Astrocyte of the spinal cord (primary cell): ENCODE measurements around the gene TSPAN9.

Source experiments
- DNase-seq: peaks from one replicate; pipeline ENCODE4 v3.0.0; 2011; ENCODE audit warnings: low read depth, low spot score
- H3K4me3 ChIP-seq: 2 replicates; pipeline ENCODE4 v1.5.1; 2011; ENCODE audit warnings: low read depth, mild to moderate bottlenecking, low read length, moderate library complexity
- CTCF ChIP-seq: IDR thresholded peaks from 2 replicates; pipeline ENCODE4 v1.5.1; 2012; ENCODE audit warnings: low read depth, mild to moderate bottlenecking, low read length, inconsistent platforms
- in situ Hi-C: cut with HindIII; loops from 2 replicates; pipeline ENCODE4 v1.10.0; 2017; ENCODE audit warnings: low sequenced_read_pairs

Gene TSPAN9

GRCh38 chr12:3267690-3268089, 190.5 kb downstream of the TSPAN9 start:
- H3K4me3 ChIP-seq = no peak overlapping the region
- TF ChIP-seq CTCF = no peak
- in situ Hi-C loops = no loop called here
- DNase-seq = no peak

GRCh38 chr12:3269594-3269993, 192.4 kb downstream of the TSPAN9 start:
- no peak for DNase-seq
- H3K4me3 ChIP-seq = no peak overlapping the region
- no peak for TF ChIP-seq CTCF
- in situ Hi-C loops = no loop called here

GRCh38 chr12:3271146-3271545, 194.0 kb downstream of the TSPAN9 start:
- in situ Hi-C loops = loop anchor here (10.0 kb wide), 1 partner anchor 196 kb away; the partner anchor contains the start of gene TSPAN9
- DNase-seq = no peak

GRCh38 chr12:3271639-3272038, 194.5 kb downstream of the TSPAN9 start:
- no peak overlapping the region for H3K4me3 ChIP-seq
- in situ Hi-C loops = loop anchor here (10.0 kb wide), 1 partner anchor 197 kb away; the partner anchor contains the start of gene TSPAN9
- no peak for DNase-seq
- no peak for TF ChIP-seq CTCF

More at GRCh38 chr12:3271146-3271545, 194.0 kb downstream of the TSPAN9 start:
- no peak for TF ChIP-seq CTCF
- H3K4me3 ChIP-seq = no peak overlapping the region

- no peak for DNase-seq
- H3K4me3 ChIP-seq = no peak overlapping the region
- in situ Hi-C loops = loop anchor here (10.0 kb wide), 1 partner anchor 198 kb away; the partner anchor contains the start of gene TSPAN9
- no peak for TF ChIP-seq CTCF
Measured at GRCh38 chr12:3272958-3273357, 195.8 kb downstream of the TSPAN9 start.

GRCh38 chr12:3273409-3273853, 196.3 kb downstream of the TSPAN9 start:
- in situ Hi-C loops = loop anchor here (10.0 kb wide), 1 partner anchor 199 kb away; the partner anchor contains the start of gene TSPAN9

More at GRCh38 chr12:3273409-3273853, 196.3 kb downstream of the TSPAN9 start:
- peak; percentile 43 for DNase-seq
- TF ChIP-seq CTCF = no peak
- H3K4me3 ChIP-seq = no peak overlapping the region
